CD4-positive, alpha-beta T cell treated with Interferon alpha-2 for 1 hour (primary cell): ENCODE data around the gene COL25A1.
"Not testable (repeated sequence)": the region's sequence is repeated elsewhere in the genome, so short reads cannot be mapped to it uniquely, and the experiment has no call there.

Experiments used
- DNase-seq, 2 donors: peaks; one replicate each; pipeline ENCODE4 v3.0.0-alpha.2; 2020 to 2022

Gene COL25A1

GRCh38 chr4:109113521-109113920 is 188.9 kb downstream of the COL25A1 start:
- no peak for DNase-seq

- no peak for DNase-seq
Measured at GRCh38 chr4:109111031-109111430, 191.4 kb downstream of the COL25A1 start.

- DNase-seq = not testable (repeated sequence)
Measured at GRCh38 chr4:109108215-109108614, 194.2 kb downstream of the COL25A1 start.

GRCh38 chr4:109094056-109094455 is 208.4 kb downstream of the COL25A1 start:
- DNase-seq = no peak

- DNase-seq = no peak
Measured at GRCh38 chr4:109091727-109092409, 210.6 kb downstream of the COL25A1 start.

- DNase-seq = no peak
Measured at GRCh38 chr4:109083911-109084310, 218.5 kb downstream of the COL25A1 start.

GRCh38 chr4:109079731-109080130 is 222.7 kb downstream of the COL25A1 start:
- no peak for DNase-seq

- no peak for DNase-seq
Measured at GRCh38 chr4:109079201-109079600, 223.3 kb downstream of the COL25A1 start.

GRCh38 chr4:109078724-109079123 is 223.7 kb downstream of the COL25A1 start:
- DNase-seq = no peak

- no peak for DNase-seq
Measured at GRCh38 chr4:109077505-109077904, 225.0 kb downstream of the COL25A1 start.

- DNase-seq = not testable (repeated sequence)
Measured at GRCh38 chr4:109076709-109077108, 225.7 kb downstream of the COL25A1 start.

- DNase-seq = no peak
Measured at GRCh38 chr4:109075621-109076020, 226.8 kb downstream of the COL25A1 start.

GRCh38 chr4:109072595-109072994 is 229.9 kb downstream of the COL25A1 start:
- DNase-seq = no peak

GRCh38 chr4:109070677-109071076 is 231.8 kb downstream of the COL25A1 start:
- DNase-seq = not testable (repeated sequence)

GRCh38 chr4:109067508-109068235 is 234.8 kb downstream of the COL25A1 start:
- no peak for DNase-seq

- no peak for DNase-seq
Measured at GRCh38 chr4:109065006-109065405, 237.5 kb downstream of the COL25A1 start.

GRCh38 chr4:109053257-109053656 is 249.2 kb downstream of the COL25A1 start:
- DNase-seq = no peak

- DNase-seq = no peak
Measured at GRCh38 chr4:109052821-109053220, 249.6 kb downstream of the COL25A1 start.

- no peak for DNase-seq
Measured at GRCh38 chr4:109051054-109051453, 251.4 kb downstream of the COL25A1 start.

- DNase-seq = no peak
Measured at GRCh38 chr4:109049926-109050325, 252.5 kb downstream of the COL25A1 start.

GRCh38 chr4:109046471-109047201 is 255.8 kb downstream of the COL25A1 start:
- DNase-seq = no peak

- DNase-seq = no peak
Measured at GRCh38 chr4:109044431-109044830, 258.0 kb downstream of the COL25A1 start.

- DNase-seq = no peak
Measured at GRCh38 chr4:109043286-109043685, 259.2 kb downstream of the COL25A1 start.
